Omental fat pad (tissue), 4 donors: Measurements from ENCODE around the gene BIN2. TPM values are rescaled to one million over a fixed set of nuclear protein-coding genes. Genes with fewer than 3 reads are reported as not detected.

Experiments used
- total RNA-seq, 4 donors: library from RNA; depleted of rRNA; stranded (reverse); fragments of >200 nt; gene quantifications; one replicate each; pipeline ENCODE4 v1.1.0, GENCODE V29; 2016

The BIN2 gene
- total RNA-seq, 4 donors from 2014 or later = 4.8 to 26.5 (median 13.0) TPM

Other genes with a start within 250 kb of the BIN2 start
- gene CSRNP2, start 240.6 kb downstream of the BIN2 start, total RNA-seq = 10 to 100 TPM; 25.5 to 30.8 (median 27.1) TPM
- gene TFCP2, start 151.0 kb downstream of the BIN2 start, total RNA-seq = 10 to 100 TPM; 10.1 to 14.3 (median 12.2) TPM
- gene POU6F1, start 106.1 kb downstream of the BIN2 start, total RNA-seq = 10 to 100 TPM in 2 of 4 donors, 1 to 10 TPM in 2; 5.8 to 14.8 (median 8.5) TPM
- 100 to 1,000 TPM; 213 to 277 (median 235) TPM for gene DAZAP2, start 85.3 kb downstream of the BIN2 start, total RNA-seq
- gene SMAGP, start 53.8 kb downstream of the BIN2 start, total RNA-seq = 10 to 100 TPM in 2 of 4 donors, 1 to 10 TPM in 2; 3.8 to 12.0 (median 7.0) TPM
- gene CELA1, start 22.5 kb upstream of the BIN2 start, total RNA-seq = not detected
- 10 to 100 TPM in 3 of 4 donors, 1 to 10 TPM in 1; 4.2 to 12.9 (median 10.7) TPM for gene GALNT6, start 67.2 kb upstream of the BIN2 start, total RNA-seq
- 1 to 10 TPM in 3 of 4 donors, under 1 TPM in 1; 0.37 to 4.7 (median 1.8) TPM for gene SLC4A8, start 100.7 kb upstream of the BIN2 start, total RNA-seq